ENCODE data around the gene SLC20A1. TPM values are rescaled to one million over a fixed set of nuclear protein-coding genes. Genes with fewer than 3 reads are reported as not detected.

Gene SLC20A1
- total RNA-seq, 2 experiments from 2014 or later: 52.7 to 52.8 TPM

- Mint-ChIP-seq H3K27ac (no peak overlapping the region), H3K27me3 (peaks cover 19% of the 10 kb centered on the region), H3K9me3 (no peaks in the 10 kb centered on the region), H3K4me3 (no peak overlapping the region), H3K4me1 (ENCODE audit: low read depth) (peaks cover 68% of the 10 kb centered on the region), H3K36me3 (ENCODE audit: low read depth) (no peaks in the 10 kb centered on the region)
- TF ChIP-seq CTCF (IDR thresholded peaks at IDR 0.05): no peak
- ATAC-seq: no peak
- ChIA-PET CTCF (interaction anchor here (1.2 to 15.4 kb wide), 5 partner anchors 17 to 97 kb away, joined by 3 to 291 read pairs (median 83); partner anchors contain the start of gene SLC20A1), POLR2A (interaction anchor here (3.1 to 4.0 kb wide), 2 partner anchors 16 to 25 kb away, joined by 16 to 40 read pairs; partner anchors contain the start of gene SLC20A1)
- DNase-seq: no peak
- intact Hi-C loops (cut with micrococcal nuclease): no loop called here
Measured at GRCh38 chr2:112629823-112630222, 15.9 kb upstream of the SLC20A1 start.

GRCh38 chr2:112630268-112630667 is 15.5 kb upstream of the SLC20A1 start:
- CTCF ChIA-PET: interaction anchor here (1.2 to 15.4 kb wide), 5 partner anchors 16 to 96 kb away, joined by 3 to 291 read pairs (median 83); partner anchors contain the start of gene SLC20A1
- H3K4me1 Mint-ChIP-seq (ENCODE audit: low read depth): peaks cover 71% of the 10 kb centered on the region
- intact Hi-C loops (cut with micrococcal nuclease): no loop called here
- ATAC-seq (no peak), DNase-seq (no peak)
- H3K4me3 Mint-ChIP-seq: peak overlapping the region; percentile 69
- peaks cover 23% of the 10 kb centered on the region for H3K27me3 Mint-ChIP-seq
- TF ChIP-seq CTCF (IDR thresholded peaks at IDR 0.05): no peak
- no peaks in the 10 kb centered on the region for H3K36me3 Mint-ChIP-seq (ENCODE audit: low read depth)
- POLR2A ChIA-PET: interaction anchor here (3.1 to 4.0 kb wide), 2 partner anchors 16 to 25 kb away, joined by 16 to 40 read pairs; partner anchors contain the start of gene SLC20A1
- H3K9me3 Mint-ChIP-seq: no peaks in the 10 kb centered on the region
- no peak overlapping the region for H3K27ac Mint-ChIP-seq

GRCh38 chr2:112633708-112634107 is 12.0 kb upstream of the SLC20A1 start:
- DNase-seq (no peak), ATAC-seq (no peak)
- intact Hi-C loops (cut with micrococcal nuclease): no loop called here
- no peaks in the 10 kb centered on the region for H3K36me3 Mint-ChIP-seq (ENCODE audit: low read depth)
- ChIA-PET CTCF (interaction anchor here (0.6 to 15.4 kb wide), 6 partner anchors 10 to 121 kb away, joined by 3 to 291 read pairs (median 12); partner anchors contain the start of gene SLC20A1), POLR2A (interaction anchor here (1.1 to 4.8 kb wide), 5 partner anchors 12 to 50 kb away, joined by 3 to 61 read pairs (median 3); partner anchors contain the start of gene SLC20A1)
- no peak overlapping the region for H3K4me3 Mint-ChIP-seq
- no peaks in the 10 kb centered on the region for H3K9me3 Mint-ChIP-seq
- H3K27ac Mint-ChIP-seq: no peak overlapping the region
- peaks cover 20% of the 10 kb centered on the region for H3K27me3 Mint-ChIP-seq
- no peak for TF ChIP-seq CTCF (IDR thresholded peaks at IDR 0.05)
- peaks cover 73% of the 10 kb centered on the region for H3K4me1 Mint-ChIP-seq (ENCODE audit: low read depth)

GRCh38 chr2:112634153-112634873 is 11.4 kb upstream of the SLC20A1 start:
- Mint-ChIP-seq H3K4me1 (ENCODE audit: low read depth) (peaks cover 67% of the 10 kb centered on the region), H3K9me3 (no peaks in the 10 kb centered on the region), H3K27ac (no peak overlapping the region), H3K36me3 (ENCODE audit: low read depth) (no peaks in the 10 kb centered on the region), H3K27me3 (peaks cover 20% of the 10 kb centered on the region), H3K4me3 (no peak overlapping the region)
- ATAC-seq: no peak
- TF ChIP-seq CTCF (IDR thresholded peaks at IDR 0.05): no peak
- POLR2A ChIA-PET: interaction anchor here (1.1 to 4.8 kb wide), 5 partner anchors 12 to 51 kb away, joined by 3 to 61 read pairs (median 3); partner anchors contain the start of gene SLC20A1
- intact Hi-C loops (cut with micrococcal nuclease): no loop called here
- DNase-seq: peak; percentile 27
- CTCF ChIA-PET: interaction anchor here (0.6 to 15.4 kb wide), 7 partner anchors 11 to 120 kb away, joined by 3 to 291 read pairs (median 5); partner anchors contain the start of gene SLC20A1

GRCh38 chr2:112634874-112635157 is 10.9 kb upstream of the SLC20A1 start:
- H3K36me3 Mint-ChIP-seq (ENCODE audit: low read depth): no peaks in the 10 kb centered on the region
- DNase-seq (no peak), ATAC-seq (no peak)
- ChIA-PET POLR2A (interaction anchor here (4.8 kb wide), 1 partner anchor 11 kb away, joined by 61 read pairs; the partner anchor contains the start of gene SLC20A1), CTCF (interaction anchor here (1.2 to 15.4 kb wide), 5 partner anchors 8 to 92 kb away, joined by 3 to 291 read pairs (median 21); partner anchors contain the start of gene SLC20A1)
- TF ChIP-seq CTCF (IDR thresholded peaks at IDR 0.05): no peak
- H3K4me3 Mint-ChIP-seq: no peak overlapping the region
- H3K9me3 Mint-ChIP-seq: no peaks in the 10 kb centered on the region
- peaks cover 64% of the 10 kb centered on the region for H3K4me1 Mint-ChIP-seq (ENCODE audit: low read depth)
- H3K27me3 Mint-ChIP-seq: peaks cover 18% of the 10 kb centered on the region
- no peak overlapping the region for H3K27ac Mint-ChIP-seq
- intact Hi-C loops (cut with micrococcal nuclease): no loop called here
